Measurements from ENCODE around the gene DDX39B.
A peak's percentile ranks its signal among the peaks of the same experiment; 100 is the strongest.

Gene DDX39B

GRCh38 chr6:31546339-31546957, 4.6 kb upstream of the DDX39B start, which contains the start of gene ATP6V1G2:
ATP6V1G2 (minus strand) TSS chr6:31546608; CDS start chr6:31546559, 49 bp downstream.
- peak within 1 kb of the TSS; percentile 62; the same call in 1 of the 2 replicates for H3K9ac ChIP-seq
- H2AFZ ChIP-seq (ENCODE audit: low read depth) = peak within 1 kb of the TSS; percentile 62
- H3K79me2 ChIP-seq (ENCODE audit: insufficient read depth, low read depth) = peaks cover 22% of the 10 kb centered on the region
- H3K36me3 ChIP-seq (ENCODE audit: insufficient read depth) = no peaks in the 10 kb centered on the region
- peak; percentile 98 for TF ChIP-seq CTCF (conservative IDR thresholded peaks at IDR 0.05; ENCODE audit: low read depth, low read length)
- H4K20me1 ChIP-seq (ENCODE audit: insufficient read depth) = no peaks in the 10 kb centered on the region
- H3K27me3 ChIP-seq (ENCODE audit: insufficient read depth, low read depth) = no peaks in the 10 kb centered on the region
- no peak within 1 kb of the TSS for H3K4me3 ChIP-seq (IDR thresholded peaks at IDR 0.05; ENCODE audit: insufficient read depth, low read depth, low read length)
- peak within 1 kb of the TSS; percentile 66 for H3K4me2 ChIP-seq
- peaks cover 18% of the 10 kb centered on the region for H3K4me1 ChIP-seq (ENCODE audit: low read depth, poor library complexity, severe bottlenecking)
- peak within 1 kb of the TSS; percentile 41; the same call in 1 of the 2 replicates for H3K27ac ChIP-seq

- no peak overlapping the region for H3K4me2 ChIP-seq
- no peak overlapping the region for H3K9ac ChIP-seq
- H3K4me3 ChIP-seq (IDR thresholded peaks at IDR 0.05; ENCODE audit: insufficient read depth, low read depth, low read length) = no peak overlapping the region
- peaks cover 33% of the 10 kb centered on the region for H3K79me2 ChIP-seq (ENCODE audit: insufficient read depth, low read depth)
- H3K27me3 ChIP-seq (ENCODE audit: insufficient read depth, low read depth) = no peaks in the 10 kb centered on the region
- H3K4me1 ChIP-seq (ENCODE audit: low read depth, poor library complexity, severe bottlenecking) = peaks cover 23% of the 10 kb centered on the region
- H4K20me1 ChIP-seq (ENCODE audit: insufficient read depth) = peaks cover 2% of the 10 kb centered on the region; the same call in 1 of the 2 replicates
- H2AFZ ChIP-seq (ENCODE audit: low read depth) = no peak overlapping the region
- H3K27ac ChIP-seq = no peak overlapping the region
- no peak for TF ChIP-seq CTCF (conservative IDR thresholded peaks at IDR 0.05; ENCODE audit: low read depth, low read length)
- H3K36me3 ChIP-seq (ENCODE audit: insufficient read depth) = peaks cover 3% of the 10 kb centered on the region; the same call in 1 of the 2 replicates
Measured at GRCh38 chr6:31545291-31545690, 3.5 kb upstream of the DDX39B start.

- no peak overlapping the region for H3K4me3 ChIP-seq (IDR thresholded peaks at IDR 0.05; ENCODE audit: insufficient read depth, low read depth, low read length)
- TF ChIP-seq CTCF (conservative IDR thresholded peaks at IDR 0.05; ENCODE audit: low read depth, low read length) = no peak
- H3K27me3 ChIP-seq (ENCODE audit: insufficient read depth, low read depth) = no peaks in the 10 kb centered on the region
- H3K27ac ChIP-seq = no peak overlapping the region
- no peak overlapping the region for H3K9ac ChIP-seq
- H2AFZ ChIP-seq (ENCODE audit: low read depth) = no peak overlapping the region
- H3K79me2 ChIP-seq (ENCODE audit: insufficient read depth, low read depth) = peaks cover 40% of the 10 kb centered on the region
- peaks cover 29% of the 10 kb centered on the region for H3K4me1 ChIP-seq (ENCODE audit: low read depth, poor library complexity, severe bottlenecking)
- peaks cover 3% of the 10 kb centered on the region; the same call in 1 of the 2 replicates for H3K36me3 ChIP-seq (ENCODE audit: insufficient read depth)
- no peak overlapping the region for H3K4me2 ChIP-seq
- H4K20me1 ChIP-seq (ENCODE audit: insufficient read depth) = peaks cover 6% of the 10 kb centered on the region; the same call in 1 of the 2 replicates
Measured at GRCh38 chr6:31544676-31545075, 2.9 kb upstream of the DDX39B start.

- Histone ChIP-seq H4K20me1 (ENCODE audit: insufficient read depth) (peaks cover 13% of the 10 kb centered on the region), H3K4me3 (IDR thresholded peaks at IDR 0.05; ENCODE audit: insufficient read depth, low read depth, low read length) (no peak overlapping the region), H3K4me2 (no peak overlapping the region), H3K27ac (no peak overlapping the region), H3K79me2 (ENCODE audit: insufficient read depth, low read depth) (peaks cover 50% of the 10 kb centered on the region), H3K4me1 (ENCODE audit: low read depth, poor library complexity, severe bottlenecking) (peaks cover 32% of the 10 kb centered on the region), H2AFZ (ENCODE audit: low read depth) (no peak overlapping the region), H3K27me3 (ENCODE audit: insufficient read depth, low read depth) (no peaks in the 10 kb centered on the region), H3K9ac (no peak overlapping the region), H3K36me3 (ENCODE audit: insufficient read depth) (peaks cover 4% of the 10 kb centered on the region; the same call in 1 of the 2 replicates)
- no peak for TF ChIP-seq CTCF (conservative IDR thresholded peaks at IDR 0.05; ENCODE audit: low read depth, low read length)
Measured at GRCh38 chr6:31543639-31544038, 1.8 kb upstream of the DDX39B start.
